Measurements from ENCODE around the gene BAZ1B. TPM values are rescaled to one million over a fixed set of nuclear protein-coding genes. Genes with fewer than 3 reads are reported as not detected.

Gene BAZ1B
- total and polyA plus RNA-seq, 7 donors: 15.7 to 50.6 (median 41.6) TPM

- ATAC-seq (no peak), DNase-seq (no peak)
- peaks cover 21% of the 10 kb centered on the region for H3K4me1 ChIP-seq
- H3K36me3 ChIP-seq (ENCODE audit: insufficient read depth in 1 of 2, low read depth in 1 of 2): peaks cover 0 to 29% of the 10 kb centered on the region in 2 donors
- no peak overlapping the region for H3K27ac ChIP-seq
- no peaks in the 10 kb centered on the region for H3K27me3 ChIP-seq (ENCODE audit: insufficient read depth in 3 of 3, low read length in 2 of 3)
- H3K9me3 ChIP-seq: no peaks in the 10 kb centered on the region
- H3K4me3 ChIP-seq: no peak overlapping the region
- TF ChIP-seq CTCF (IDR thresholded peaks at IDR 0.05): no peak
- WGBS, 3 donors: 69 to 83% (median 74%) methylated on average over 10 of the region's 10 CpGs
- intact Hi-C loops (cut with DNase I): loop anchor here in 1 of 2 donors (5.0 kb wide), 1 partner anchor 80 kb away; no protein-coding TSS in a partner anchor
Measured at GRCh38 chr7:73437091-73437490, 85.0 kb downstream of the BAZ1B start.

GRCh38 chr7:73436031-73436929 lies 85.8 kb downstream of the BAZ1B start:
- intact Hi-C loops (cut with DNase I): loop anchor here in 1 of 2 donors (5.0 kb wide), 1 partner anchor 79 kb away; no protein-coding TSS in a partner anchor
- Histone ChIP-seq H3K9me3 (no peaks in the 10 kb centered on the region), H3K27ac (no peak overlapping the region), H3K36me3 (ENCODE audit: insufficient read depth in 1 of 2, low read depth in 1 of 2) (peaks cover 0 to 21% of the 10 kb centered on the region in 2 donors), H3K4me3 (peak overlapping the region; percentile 47), H3K27me3 (ENCODE audit: insufficient read depth in 3 of 3, low read length in 2 of 3) (no peaks in the 10 kb centered on the region), H3K4me1 (peaks cover 21% of the 10 kb centered on the region)
- DNase-seq: no peak
- ATAC-seq: peak in 1 of 4 donors; percentile 16
- 40 to 48% (median 41%) methylated on average over 19 to 20 of the region's 20 CpGs for WGBS, 3 donors
- TF ChIP-seq CTCF (IDR thresholded peaks at IDR 0.05): no peak

- 32 to 46% (median 35%) methylated on average over 28 of the region's 28 CpGs for WGBS, 3 donors
- no peak for DNase-seq
- Histone ChIP-seq H3K36me3 (ENCODE audit: insufficient read depth in 1 of 2, low read depth in 1 of 2) (peaks cover 0 to 13% of the 10 kb centered on the region in 2 donors), H3K9me3 (no peaks in the 10 kb centered on the region), H3K27me3 (ENCODE audit: insufficient read depth in 3 of 3, low read length in 2 of 3) (no peaks in the 10 kb centered on the region), H3K4me1 (peaks cover 21% of the 10 kb centered on the region), H3K27ac (no peak overlapping the region), H3K4me3 (peak overlapping the region; percentile 47)
- intact Hi-C loops (cut with DNase I): loop anchor here in 1 of 2 donors (5.0 kb wide), 1 partner anchor 78 kb away; no protein-coding TSS in a partner anchor
- no peak for TF ChIP-seq CTCF (IDR thresholded peaks at IDR 0.05)
- peak; percentile 20 to 39 (median 37) for ATAC-seq
Measured at GRCh38 chr7:73435471-73436009, 86.6 kb downstream of the BAZ1B start.

- 96 to 97% (median 97%) methylated on average over 26 of the region's 26 CpGs for WGBS, 3 donors
- no peak for TF ChIP-seq CTCF (IDR thresholded peaks at IDR 0.05)
- DNase-seq (no peak), ATAC-seq (no peak)
- no peak overlapping the region for H3K4me3 ChIP-seq
- H3K4me1 ChIP-seq: peaks cover 21% of the 10 kb centered on the region
- no peak overlapping the region for H3K27ac ChIP-seq
- H3K9me3 ChIP-seq: no peaks in the 10 kb centered on the region
- H3K36me3 ChIP-seq (ENCODE audit: insufficient read depth in 1 of 2, low read depth in 1 of 2): peaks cover 0 to 6% of the 10 kb centered on the region in 2 donors
- intact Hi-C loops (cut with DNase I): loop anchor here (5.0 kb wide), 3 partner anchors 37 to 77 kb away; no protein-coding TSS in a partner anchor
- no peaks in the 10 kb centered on the region for H3K27me3 ChIP-seq (ENCODE audit: insufficient read depth in 3 of 3, low read length in 2 of 3)
Measured at GRCh38 chr7:73434701-73435069, 87.4 kb downstream of the BAZ1B start.
